Measurements from ENCODE around the gene PLSCR1. TPM values are rescaled to one million over a fixed set of nuclear protein-coding genes. Genes with fewer than 3 reads are reported as not detected.

PLSCR1 gene
- total RNA-seq, 1 experiment from 2014 or later, result 48.9 TPM

DNA sequence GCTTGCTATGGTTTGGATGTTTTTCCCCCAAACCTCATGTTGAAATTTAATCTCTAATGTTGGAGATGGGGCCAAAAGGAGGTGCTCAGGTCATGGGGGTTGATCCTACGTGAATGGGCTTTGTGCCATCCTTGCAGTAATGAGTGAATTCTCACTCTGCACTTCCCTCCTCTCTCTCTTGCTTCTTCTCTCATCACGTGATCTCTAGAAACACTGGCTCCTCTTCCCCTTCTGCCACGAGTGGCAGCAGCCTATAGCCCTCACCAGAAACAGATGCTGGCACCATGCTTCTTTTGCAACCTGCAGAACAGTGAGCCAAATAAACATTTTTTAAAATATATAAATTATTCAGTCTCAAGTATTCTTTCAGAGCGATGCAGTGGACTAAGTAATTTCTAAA lies 13.3 kb upstream of the PLSCR1 start:
- Histone ChIP-seq H4K8ac (replicated peaks; ENCODE audit: insufficient read length, low read depth, low read length) (no peak overlapping the region), H3K4me1 (ENCODE audit: insufficient read depth, low read length) (no peaks in the 10 kb centered on the region), H4K5ac (ENCODE audit: insufficient read length, low read depth, low read length) (no peak overlapping the region), H3K14ac (ENCODE audit: insufficient read depth, low read length) (no peak overlapping the region), H3K9me3 (ENCODE audit: control insufficient read depth, low read depth, low read length) (no peaks in the 10 kb centered on the region), H3K56ac (ENCODE audit: insufficient read length, low read depth, low read length) (no peak overlapping the region), H2BK5ac (ENCODE audit: insufficient read length, low read length) (no peak overlapping the region), H4K20me1 (ENCODE audit: control insufficient read depth, insufficient read depth, insufficient read length) (no peaks in the 10 kb centered on the region), H2BK12ac (ENCODE audit: insufficient read length, low read depth, low read length) (no peak overlapping the region), H3K4me2 (ENCODE audit: insufficient read depth, insufficient read length, low read length) (no peak overlapping the region), H4K91ac (ENCODE audit: insufficient read length, low read depth, low read length) (no peak overlapping the region), H3K79me2 (ENCODE audit: insufficient read depth, low read length) (no peaks in the 10 kb centered on the region), H3K27me3 (ENCODE audit: insufficient read depth, low read length) (no peaks in the 10 kb centered on the region), H3K27ac (ENCODE audit: insufficient read length, low read depth, low read length) (no peak overlapping the region), H3K18ac (ENCODE audit: insufficient read length, low read depth, low read length) (no peak overlapping the region), H3K4ac (ENCODE audit: low read depth, low read length) (no peak overlapping the region), H3K23me2 (ENCODE audit: insufficient read length, low read depth, low read length, poor library complexity, severe bottlenecking) (no peaks in the 10 kb centered on the region), H2AFZ (ENCODE audit: low read length) (no peak overlapping the region), H3K23ac (ENCODE audit: insufficient read length, low read depth, low read length) (no peak overlapping the region), H2BK120ac (ENCODE audit: low read depth, low read length, poor library complexity, severe bottlenecking) (no peak overlapping the region), H3T11ph (ENCODE audit: low read length) (no peak overlapping the region), H2BK15ac (ENCODE audit: low read depth, low read length) (no peak overlapping the region), H2BK20ac (ENCODE audit: low read depth, low read length, poor library complexity, severe bottlenecking) (no peak overlapping the region), H2AK5ac (ENCODE audit: insufficient read length, low read length) (no peak overlapping the region), H3K79me1 (ENCODE audit: insufficient read depth, low read depth, low read length, poor library complexity, severe bottlenecking) (no peaks in the 10 kb centered on the region), H3K9ac (ENCODE audit: extremely low read depth, insufficient read length, low read length) (no peak overlapping the region)
- Mint-ChIP-seq H3K4me3 (no peak overlapping the region), H3K4me1 (peaks cover 4 to 8% of the 10 kb centered on the region in 2 experiments), H3K27me3 (ENCODE audit: low read depth) (no peaks in the 10 kb centered on the region; the same call in 1 of the 2 replicates), H3K9me3 (peaks cover under 1 to 13% of the 10 kb centered on the region in 2 experiments; a peak in 3 of 5 replicates), H3K27ac (no peak overlapping the region), H3K36me3 (ENCODE audit: insufficient read depth in 1 of 3, low read depth in 3 of 3) (peaks cover 0 to 15% (median 3%) of the 10 kb centered on the region in 3 experiments; a peak in 6 of 7 replicates)
- no CpG with 5 or more reads among the region's 4 CpGs for WGBS (ENCODE audit: extremely low coverage, insufficient read length, low lambda C conversion rate)
- DNase-seq, result no peak
- TF ChIP-seq, protein P1, sequence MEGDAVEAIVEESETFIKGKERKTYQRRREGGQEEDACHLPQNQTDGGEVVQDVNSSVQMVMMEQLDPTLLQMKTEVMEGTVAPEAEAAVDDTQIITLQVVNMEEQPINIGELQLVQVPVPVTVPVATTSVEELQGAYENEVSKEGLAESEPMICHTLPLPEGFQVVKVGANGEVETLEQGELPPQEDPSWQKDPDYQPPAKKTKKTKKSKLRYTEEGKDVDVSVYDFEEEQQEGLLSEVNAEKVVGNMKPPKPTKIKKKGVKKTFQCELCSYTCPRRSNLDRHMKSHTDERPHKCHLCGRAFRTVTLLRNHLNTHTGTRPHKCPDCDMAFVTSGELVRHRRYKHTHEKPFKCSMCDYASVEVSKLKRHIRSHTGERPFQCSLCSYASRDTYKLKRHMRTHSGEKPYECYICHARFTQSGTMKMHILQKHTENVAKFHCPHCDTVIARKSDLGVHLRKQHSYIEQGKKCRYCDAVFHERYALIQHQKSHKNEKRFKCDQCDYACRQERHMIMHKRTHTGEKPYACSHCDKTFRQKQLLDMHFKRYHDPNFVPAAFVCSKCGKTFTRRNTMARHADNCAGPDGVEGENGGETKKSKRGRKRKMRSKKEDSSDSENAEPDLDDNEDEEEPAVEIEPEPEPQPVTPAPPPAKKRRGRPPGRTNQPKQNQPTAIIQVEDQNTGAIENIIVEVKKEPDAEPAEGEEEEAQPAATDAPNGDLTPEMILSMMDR (conservative IDR thresholded peaks at IDR 0.05), result no peak

All from H9 (cell line).